SH-SY5Y (cell line): ENCODE data around the gene DGUOK.

ENCODE experiments used
- GATA2 ChIP-seq: IDR thresholded peaks from 2 replicates; pipeline ENCODE4 v1.6.1; 2011; ENCODE audit warnings: mild to moderate bottlenecking, low read depth, low read length
- GATA3 ChIP-seq: IDR thresholded peaks from 2 replicates; pipeline ENCODE4 v1.6.1; 2011; ENCODE audit warnings: low read depth, mild to moderate bottlenecking, low read length, moderate library complexity

Gene DGUOK

DNA sequence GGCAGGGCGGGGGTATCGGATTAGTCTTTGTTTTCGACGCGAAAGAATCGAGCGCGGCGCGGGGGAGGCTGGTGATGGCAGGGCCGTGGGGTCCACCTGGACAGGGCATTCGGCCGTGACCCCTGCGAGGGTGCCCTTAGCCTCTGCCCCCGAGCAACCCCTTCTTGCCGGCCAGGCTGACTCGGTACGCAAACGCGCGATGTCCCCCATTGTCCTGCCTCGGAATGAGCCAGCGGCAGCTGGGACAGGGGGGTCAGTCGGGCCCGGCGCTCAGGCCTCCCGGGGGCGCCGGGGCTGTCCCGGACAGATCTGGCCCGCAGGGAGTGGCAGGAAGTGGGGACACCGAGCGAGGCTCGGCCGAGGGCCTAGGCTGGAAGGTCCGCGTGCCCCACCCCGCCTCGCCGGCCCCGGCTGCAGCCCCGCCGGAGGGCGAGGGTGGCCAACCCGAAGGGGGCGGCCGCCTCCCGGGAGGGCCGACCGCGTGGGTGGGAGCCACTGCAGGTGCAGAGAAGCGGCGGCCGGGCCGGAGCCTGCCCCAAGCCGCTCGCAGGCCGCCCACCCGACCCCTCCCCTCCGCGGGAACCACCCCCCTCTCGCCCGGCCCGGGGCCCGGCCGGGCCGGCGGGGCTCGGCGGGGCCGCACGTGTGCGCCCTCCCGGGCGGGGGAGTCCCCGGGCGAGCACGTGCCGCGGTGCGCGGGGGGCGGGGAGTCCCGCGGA lies 57.7 kb downstream of the DGUOK start, which contains the start of gene TET3:
TSS of gene TET3 (plus strand) at position 708 of the 719 bp plus-strand sequence. CDS start 1,494 bp downstream, outside the sequence.
- TF ChIP-seq GATA3 (no peak), GATA2 (no peak)

DNA sequence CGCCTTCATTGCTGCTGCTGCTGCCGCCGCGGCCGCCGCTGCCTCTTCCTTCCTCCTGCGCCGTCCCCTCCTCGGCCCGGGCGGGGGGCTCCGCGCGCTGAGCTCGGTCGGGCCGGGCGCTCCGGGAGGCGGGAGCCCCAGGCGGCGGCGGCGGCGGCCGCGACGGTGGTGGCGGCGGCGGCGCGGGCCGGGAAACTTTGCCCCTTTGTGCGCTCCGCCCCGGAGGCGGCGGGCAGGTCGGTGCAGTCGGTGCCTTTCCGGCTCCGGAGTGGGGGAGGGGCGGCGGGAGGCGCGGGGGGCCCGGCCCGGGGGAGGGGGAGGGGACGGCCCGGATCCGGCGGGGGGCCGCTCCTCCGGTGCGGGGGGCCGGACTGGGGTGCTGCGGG lies 58.2 kb downstream of the DGUOK start:
- TF ChIP-seq GATA2 (no peak), GATA3 (no peak)

GRCh38 chr2:73985308-73986084 lies 58.8 kb downstream of the DGUOK start:
- TF ChIP-seq GATA2 (no peak), GATA3 (no peak)

GRCh38 chr2:73986085-73986681 lies 59.5 kb downstream of the DGUOK start:
- TF ChIP-seq GATA3 (no peak), GATA2 (no peak)

DNA sequence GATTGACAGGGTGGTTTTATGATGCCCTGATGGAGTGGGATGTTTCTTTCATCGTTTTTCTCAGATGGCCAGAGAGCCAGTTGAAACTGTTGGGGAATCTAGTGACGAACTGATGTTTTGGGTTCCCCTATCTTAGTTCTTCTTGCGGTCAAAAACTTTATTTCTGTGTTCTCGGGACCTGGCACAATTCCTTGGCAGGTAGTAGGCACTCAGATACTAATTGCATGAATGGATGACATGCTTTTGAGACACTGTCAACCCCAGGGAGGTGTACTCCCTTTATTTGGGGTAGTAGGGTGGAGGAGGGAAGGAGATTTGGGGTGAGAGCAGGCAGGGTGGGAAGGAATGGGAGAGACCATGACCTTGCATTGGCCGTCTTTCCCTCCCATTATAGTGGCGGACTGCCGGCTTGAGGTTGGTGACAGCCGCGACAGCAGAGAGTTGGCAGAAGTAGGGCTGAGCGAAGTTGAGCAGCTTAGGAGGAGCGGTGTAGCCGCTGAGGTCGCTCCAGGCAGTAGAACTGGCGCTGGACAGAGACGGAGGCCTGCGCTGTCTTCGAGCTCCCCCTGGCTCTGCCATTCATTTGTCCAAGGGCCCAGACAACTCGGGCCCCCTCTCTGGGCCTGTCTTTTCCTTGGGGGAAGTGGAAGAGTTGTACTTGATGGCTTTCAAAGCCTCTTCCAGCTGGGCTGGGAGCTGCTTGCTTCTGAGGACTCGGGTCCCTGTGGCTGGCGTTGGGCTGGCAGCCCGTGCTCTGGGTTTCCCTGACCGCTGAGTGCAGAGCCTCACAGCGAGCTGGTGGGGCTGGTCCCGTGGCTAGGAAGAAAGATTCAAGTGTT lies 60.6 kb downstream of the DGUOK start:
- TF ChIP-seq GATA3 (no peak), GATA2 (no peak)

GRCh38 chr2:73987948-73988700 lies 61.4 kb downstream of the DGUOK start:
- no peak for TF ChIP-seq GATA3
- no peak for TF ChIP-seq GATA2

GRCh38 chr2:73989972-73990371 lies 63.3 kb downstream of the DGUOK start:
- TF ChIP-seq GATA2 (no peak), GATA3 (no peak)

DNA sequence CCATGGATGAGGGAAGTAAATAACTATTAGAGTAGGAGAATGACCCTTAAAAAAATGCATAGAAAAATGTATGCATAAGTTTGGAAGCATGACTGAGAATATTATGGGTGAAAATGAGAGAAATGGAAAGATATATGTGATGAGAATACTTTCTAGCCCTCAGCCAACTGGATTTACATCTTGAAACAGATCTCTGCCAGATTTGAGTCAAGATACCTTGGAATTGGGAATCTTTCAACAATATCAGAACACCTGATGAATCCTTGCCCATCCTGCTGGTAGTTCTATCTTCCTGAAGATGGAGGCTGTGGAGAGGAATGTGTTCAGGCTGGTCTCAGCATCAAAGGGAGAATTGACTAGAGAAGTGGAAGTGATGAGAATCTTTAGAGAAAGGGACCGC lies 63.9 kb downstream of the DGUOK start:
- no peak for TF ChIP-seq GATA2
- TF ChIP-seq GATA3, result no peak

DNA sequence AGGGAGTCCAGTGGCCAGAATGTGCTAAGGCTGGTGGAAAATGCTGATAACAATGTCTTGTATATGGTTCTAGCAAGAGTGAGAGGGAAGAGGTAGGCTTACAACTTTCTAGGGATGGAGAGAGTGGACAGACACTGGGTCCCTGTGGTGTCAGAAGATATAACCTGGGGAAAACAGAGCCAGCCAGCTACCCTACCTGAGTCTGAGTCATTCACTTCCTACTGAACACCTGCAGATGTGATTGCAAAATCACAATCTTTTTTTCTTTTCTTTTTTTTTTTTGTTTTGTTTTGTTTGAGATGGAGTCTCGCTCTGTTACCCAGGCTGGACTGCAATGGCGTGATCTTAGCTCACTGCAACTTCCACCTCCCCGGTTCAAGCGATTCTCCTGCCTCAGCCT lies 65.4 kb downstream of the DGUOK start:
- TF ChIP-seq GATA2, result no peak
- no peak for TF ChIP-seq GATA3

DNA sequence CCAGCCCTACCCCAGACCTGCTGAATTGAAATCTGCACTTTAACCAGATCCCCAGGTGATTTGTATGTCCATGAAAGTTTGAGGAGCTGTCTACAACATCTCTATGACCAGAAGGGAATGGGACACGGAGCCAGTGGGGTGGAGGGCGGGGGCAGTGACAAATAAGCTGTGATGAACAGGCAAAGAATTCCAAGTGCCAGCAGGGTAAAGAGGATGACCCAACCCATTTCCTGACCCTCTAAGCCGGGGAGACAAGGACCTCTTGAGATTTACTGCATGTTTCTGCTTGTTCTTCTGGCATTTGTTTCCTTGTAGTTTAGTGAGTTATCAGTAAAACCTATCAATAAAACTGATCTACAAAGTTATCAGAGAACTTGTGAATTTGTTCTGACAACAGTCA lies 66.7 kb downstream of the DGUOK start:
- TF ChIP-seq GATA3, result no peak
- no peak for TF ChIP-seq GATA2

DNA sequence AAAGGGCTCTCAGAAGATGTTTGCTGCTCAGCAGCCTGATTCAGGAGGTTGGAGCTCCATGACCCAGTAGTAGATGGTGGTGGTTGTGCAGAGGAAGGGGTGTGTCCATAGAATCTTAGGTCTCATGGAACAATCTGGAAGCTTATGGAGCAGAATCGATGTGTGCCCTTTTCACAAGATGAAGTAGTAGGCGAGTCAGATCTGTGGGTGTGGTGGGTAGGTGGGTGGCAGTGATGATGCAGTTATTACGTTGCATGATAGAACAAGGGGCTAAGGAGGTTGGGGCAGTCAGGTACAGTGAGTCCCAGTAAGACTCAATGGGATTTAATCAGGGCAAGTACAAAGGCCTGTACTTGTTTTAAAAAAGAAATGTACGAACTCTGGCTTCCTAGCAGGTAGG lies 67.1 kb downstream of the DGUOK start:
- no peak for TF ChIP-seq GATA3
- no peak for TF ChIP-seq GATA2

DNA sequence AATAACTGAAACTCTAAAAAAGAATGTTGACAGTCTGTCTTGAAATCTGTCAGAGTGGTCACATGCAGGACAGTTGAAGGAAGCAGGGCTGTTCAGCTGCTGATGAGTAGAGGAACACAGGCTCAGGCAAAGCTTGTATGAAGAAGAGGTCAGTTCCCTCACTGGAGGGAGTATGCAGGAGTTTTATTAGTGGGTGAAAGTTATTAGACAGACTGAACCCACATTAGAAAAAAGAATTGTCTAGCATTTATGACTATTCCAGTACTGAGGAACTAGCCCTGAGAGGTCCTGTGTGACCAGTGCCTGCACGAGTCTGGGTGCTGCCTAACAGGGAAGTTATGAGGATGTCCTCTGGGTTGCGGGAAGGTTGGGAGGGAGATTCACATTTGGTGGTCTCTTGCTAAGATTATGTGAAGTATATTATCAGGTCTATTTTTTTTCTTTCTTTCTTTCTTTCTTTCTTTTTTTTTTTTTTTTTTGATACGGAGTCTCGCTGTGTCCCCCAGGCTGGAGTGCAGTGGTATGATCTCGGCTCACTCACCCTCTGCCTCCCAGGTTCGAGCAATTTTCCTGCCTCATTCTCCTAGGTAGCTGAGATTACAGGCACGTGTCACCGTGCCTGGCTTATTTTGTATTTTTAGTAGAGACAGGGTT lies 67.6 kb downstream of the DGUOK start:
- no peak for TF ChIP-seq GATA3
- no peak for TF ChIP-seq GATA2

- TF ChIP-seq GATA2, result no peak
- no peak for TF ChIP-seq GATA3
Measured at GRCh38 chr2:73995810-73996209, 69.1 kb downstream of the DGUOK start.

DNA sequence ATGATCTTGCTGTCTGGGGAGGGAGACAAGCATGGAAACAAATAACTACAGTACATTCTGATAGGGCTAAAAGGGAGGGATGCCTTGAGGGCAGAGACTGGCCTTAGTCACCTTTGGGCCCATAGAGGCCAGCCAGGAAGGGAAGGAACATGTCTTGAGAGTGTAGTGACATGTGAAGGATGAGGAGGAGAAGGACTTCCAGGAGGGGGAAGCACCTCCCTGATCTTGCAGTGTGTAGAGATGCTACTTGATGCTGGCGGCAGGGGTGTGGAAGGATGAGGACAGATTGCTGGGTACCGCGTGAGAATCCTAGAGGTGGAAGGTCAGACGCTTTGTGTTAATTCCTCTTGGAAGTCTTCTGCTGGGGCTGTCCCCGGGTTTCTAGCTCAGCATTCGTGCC lies 71.1 kb downstream of the DGUOK start:
- no peak for TF ChIP-seq GATA3
- no peak for TF ChIP-seq GATA2
